Endothelial cell (in vitro differentiated cells): ENCODE results near the gene EXT2. TPM values are rescaled to one million over a fixed set of nuclear protein-coding genes. Genes with fewer than 3 reads are reported as not detected.
A peak's percentile ranks its signal among the peaks of the same experiment; 100 is the strongest.

Source experiments
- DNase-seq: peaks from one replicate; pipeline ENCODE4 v3.0.0; 2021; ENCODE audit warnings: low spot score
- H3K27ac Mint-ChIP-seq: one replicate; pipeline ENCODE4 v1.8.0; 2021; ENCODE audit warnings: mixed read lengths, inconsistent platforms; ENCODE audit not compliant: unreplicated experiment
- H3K27me3 Mint-ChIP-seq: one replicate; pipeline ENCODE4 v1.8.0; 2021; ENCODE audit warnings: mild to moderate bottlenecking, moderate library complexity, mixed read lengths, inconsistent platforms; ENCODE audit not compliant: unreplicated experiment
- H3K36me3 Mint-ChIP-seq: one replicate; pipeline ENCODE4 v1.8.0; 2021; ENCODE audit warnings: mild to moderate bottlenecking, low read depth, mixed read lengths, inconsistent platforms; ENCODE audit not compliant: unreplicated experiment
- H3K4me1 Mint-ChIP-seq: one replicate; pipeline ENCODE4 v1.8.0; 2021; ENCODE audit warnings: mild to moderate bottlenecking, mixed read lengths, inconsistent platforms; ENCODE audit not compliant: unreplicated experiment
- H3K4me3 Mint-ChIP-seq: one replicate; pipeline ENCODE4 v1.8.0; 2021; ENCODE audit warnings: mild to moderate bottlenecking, mixed read lengths, inconsistent platforms; ENCODE audit not compliant: unreplicated experiment
- H3K9me3 Mint-ChIP-seq: one replicate; pipeline ENCODE4 v1.8.0; 2021; ENCODE audit warnings: mixed read lengths, inconsistent platforms; ENCODE audit not compliant: unreplicated experiment
- total RNA-seq: library from RNA; stranded (reverse); fragmentation: NEBNext Ultra II Directional; extraction: Animal tissue kit (Norgen Biotek cat#: 25700); gene quantifications from one replicate; pipeline ENCODE4 v1.2.1, GENCODE V29; 2021; ENCODE audit not compliant: unreplicated experiment
- TF ChIP-seq, protein P1 (sequence below): fragments of 200-600 bp; sonication (generic); IDR thresholded peaks from one replicate; pipeline ENCODE4 v1.5.0; 2021; ENCODE audit warnings: antibody characterized with exemption; ENCODE audit not compliant: unreplicated experiment

The EXT2 gene
- total RNA-seq, 1 donor from 2014 or later: 96.8 TPM

DNA sequence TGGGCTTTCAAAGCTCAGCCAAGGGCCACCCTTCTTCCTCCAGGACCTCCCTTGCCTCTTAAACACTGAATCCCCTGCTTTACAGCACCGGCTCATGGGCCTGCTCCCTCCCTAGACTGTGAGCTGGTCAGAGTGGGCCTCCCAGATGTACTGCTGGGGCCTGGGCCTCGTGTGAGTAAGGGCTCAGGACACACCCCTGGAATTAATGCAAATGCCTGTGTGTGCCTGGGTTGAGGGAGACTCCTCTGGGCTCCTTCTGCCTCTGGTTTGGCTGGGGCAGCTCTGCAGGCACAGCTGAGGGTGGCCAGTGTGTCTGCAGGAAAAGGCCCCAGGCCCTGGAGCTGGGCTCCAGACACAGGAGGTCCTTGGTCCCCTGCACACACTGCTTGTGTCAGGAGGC lies 190.3 kb downstream of the EXT2 start:
- peaks cover 7% of the 10 kb centered on the region for H3K27me3 Mint-ChIP-seq
- no peak for DNase-seq
- H3K9me3 Mint-ChIP-seq: no peaks in the 10 kb centered on the region
- TF ChIP-seq, protein P1, sequence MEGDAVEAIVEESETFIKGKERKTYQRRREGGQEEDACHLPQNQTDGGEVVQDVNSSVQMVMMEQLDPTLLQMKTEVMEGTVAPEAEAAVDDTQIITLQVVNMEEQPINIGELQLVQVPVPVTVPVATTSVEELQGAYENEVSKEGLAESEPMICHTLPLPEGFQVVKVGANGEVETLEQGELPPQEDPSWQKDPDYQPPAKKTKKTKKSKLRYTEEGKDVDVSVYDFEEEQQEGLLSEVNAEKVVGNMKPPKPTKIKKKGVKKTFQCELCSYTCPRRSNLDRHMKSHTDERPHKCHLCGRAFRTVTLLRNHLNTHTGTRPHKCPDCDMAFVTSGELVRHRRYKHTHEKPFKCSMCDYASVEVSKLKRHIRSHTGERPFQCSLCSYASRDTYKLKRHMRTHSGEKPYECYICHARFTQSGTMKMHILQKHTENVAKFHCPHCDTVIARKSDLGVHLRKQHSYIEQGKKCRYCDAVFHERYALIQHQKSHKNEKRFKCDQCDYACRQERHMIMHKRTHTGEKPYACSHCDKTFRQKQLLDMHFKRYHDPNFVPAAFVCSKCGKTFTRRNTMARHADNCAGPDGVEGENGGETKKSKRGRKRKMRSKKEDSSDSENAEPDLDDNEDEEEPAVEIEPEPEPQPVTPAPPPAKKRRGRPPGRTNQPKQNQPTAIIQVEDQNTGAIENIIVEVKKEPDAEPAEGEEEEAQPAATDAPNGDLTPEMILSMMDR: no peak
- H3K27ac Mint-ChIP-seq: no peak overlapping the region
- no peaks in the 10 kb centered on the region for H3K36me3 Mint-ChIP-seq
- no peak overlapping the region for H3K4me3 Mint-ChIP-seq
- no peaks in the 10 kb centered on the region for H3K4me1 Mint-ChIP-seq

DNA sequence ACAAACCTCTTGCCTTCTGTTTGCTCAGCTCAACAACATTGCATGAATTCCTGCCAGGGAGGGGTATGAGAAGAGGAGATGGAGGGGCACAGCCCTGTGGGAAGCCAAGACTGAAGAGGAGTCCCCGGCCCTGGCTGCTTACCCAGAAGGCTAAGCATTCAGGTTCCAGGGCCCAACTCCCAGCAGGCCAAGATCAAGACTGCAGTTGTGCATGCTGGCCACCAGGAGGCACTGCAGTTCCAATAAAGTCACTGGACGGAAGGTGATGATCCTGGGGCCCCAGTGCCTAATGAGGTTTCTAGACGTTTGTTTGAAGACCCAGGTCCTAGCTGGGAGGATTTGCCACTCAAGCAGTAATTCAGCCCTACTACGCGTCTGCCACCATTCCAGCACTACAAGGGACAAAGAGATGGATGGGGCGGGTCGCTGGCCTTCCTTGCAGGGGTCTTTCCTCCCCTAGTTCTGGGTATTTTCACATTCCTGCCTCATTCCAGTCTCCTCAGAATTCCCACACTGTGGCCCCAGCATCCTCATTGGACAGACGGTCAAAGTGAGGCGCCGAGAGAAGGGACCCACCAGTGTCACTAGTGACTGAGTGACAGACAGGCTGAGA lies 190.9 kb downstream of the EXT2 start:
- Mint-ChIP-seq H3K27ac (no peak overlapping the region), H3K4me1 (no peaks in the 10 kb centered on the region), H3K27me3 (peaks cover 6% of the 10 kb centered on the region), H3K36me3 (no peaks in the 10 kb centered on the region), H3K9me3 (no peaks in the 10 kb centered on the region), H3K4me3 (no peak overlapping the region)
- TF ChIP-seq, protein P1: peak; percentile 97
- peak; percentile 75 for DNase-seq

DNA sequence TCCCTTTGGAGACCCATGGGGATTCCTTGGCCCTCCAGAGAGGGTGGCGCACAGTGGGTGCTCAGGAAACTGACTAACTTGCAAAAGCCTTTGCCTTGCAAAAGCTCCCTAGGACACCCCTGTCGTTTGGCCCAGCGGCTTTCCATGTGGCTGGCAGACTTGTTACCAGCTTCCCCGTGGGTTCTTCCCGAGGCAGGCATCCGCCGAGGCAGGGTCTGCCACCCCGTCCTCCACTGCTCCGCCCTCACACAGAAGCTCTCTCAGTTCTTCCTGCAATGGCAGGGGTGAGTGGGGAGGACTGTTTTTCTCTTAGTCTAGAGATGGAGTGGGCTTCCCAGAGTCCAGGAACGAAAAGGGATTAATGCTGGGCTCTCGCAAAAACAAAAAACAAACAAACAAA lies 191.4 kb downstream of the EXT2 start:
- Mint-ChIP-seq H3K36me3 (no peaks in the 10 kb centered on the region), H3K4me1 (no peaks in the 10 kb centered on the region), H3K9me3 (no peaks in the 10 kb centered on the region), H3K27ac (no peak overlapping the region), H3K27me3 (peaks cover 6% of the 10 kb centered on the region), H3K4me3 (no peak overlapping the region)
- no peak for DNase-seq
- TF ChIP-seq, protein P1: no peak

DNA sequence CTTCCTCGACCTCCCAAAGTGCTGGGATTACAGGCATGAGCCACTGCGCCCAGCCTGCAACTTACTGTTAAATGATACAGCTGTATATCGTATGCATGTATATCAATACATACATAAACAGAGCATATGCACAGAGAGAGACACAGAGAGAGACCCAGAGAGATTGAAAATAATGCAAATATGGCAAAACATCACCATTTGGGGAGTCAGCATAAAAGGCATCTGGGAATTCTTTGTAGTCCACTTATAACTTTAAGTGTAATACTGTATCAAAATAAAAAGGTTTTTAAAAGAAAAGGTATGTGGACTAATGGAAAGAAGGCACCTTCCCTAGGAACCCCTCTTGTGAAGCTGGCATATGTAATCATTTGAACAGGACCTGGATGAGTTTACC lies 192.7 kb downstream of the EXT2 start:
- Mint-ChIP-seq H3K4me3 (no peak overlapping the region), H3K4me1 (no peaks in the 10 kb centered on the region), H3K27ac (no peak overlapping the region), H3K9me3 (no peaks in the 10 kb centered on the region), H3K27me3 (peaks cover 7% of the 10 kb centered on the region), H3K36me3 (no peaks in the 10 kb centered on the region)
- no peak for DNase-seq
- TF ChIP-seq, protein P1: no peak

DNA sequence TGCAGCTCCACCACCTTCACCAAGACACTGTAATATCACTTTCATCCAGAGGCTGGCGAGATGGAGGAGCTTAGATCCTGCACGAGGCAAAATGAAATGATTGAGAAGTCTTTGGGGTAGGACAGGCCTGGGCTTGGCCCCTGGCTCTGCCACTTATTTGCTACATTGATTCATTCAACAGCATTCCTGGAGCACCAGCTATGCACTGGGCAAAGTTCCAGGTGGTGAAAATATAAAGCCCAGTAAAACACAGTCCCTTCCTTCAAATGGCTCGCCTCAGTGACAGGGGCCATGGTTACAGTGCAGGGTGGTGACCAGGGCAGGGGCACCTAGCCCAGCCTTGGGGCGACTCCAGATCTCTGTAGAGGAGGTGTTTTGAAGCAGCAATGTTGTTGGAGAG lies 194.7 kb downstream of the EXT2 start:
- TF ChIP-seq, protein P1: no peak

More for the DNA sequence above, 194.7 kb downstream of the EXT2 start:
- no peak for DNase-seq
- H3K27ac Mint-ChIP-seq: no peak overlapping the region
- no peak overlapping the region for H3K4me3 Mint-ChIP-seq
- no peaks in the 10 kb centered on the region for H3K9me3 Mint-ChIP-seq
- peaks cover 9% of the 10 kb centered on the region for H3K27me3 Mint-ChIP-seq
- no peaks in the 10 kb centered on the region for H3K36me3 Mint-ChIP-seq
- H3K4me1 Mint-ChIP-seq: no peaks in the 10 kb centered on the region

Other genes with a start within 250 kb of the EXT2 start
- 27.3 TPM for gene ALKBH3, start 214.8 kb upstream of the EXT2 start, total RNA-seq
- 0.15 TPM for gene C11orf96, start 153.0 kb upstream of the EXT2 start, total RNA-seq
- gene ACCSL, start 47.7 kb upstream of the EXT2 start, total RNA-seq: not detected
- gene ACCS, start 29.4 kb upstream of the EXT2 start, total RNA-seq: 38.8 TPM
- not detected for gene ALX4, start 214.5 kb downstream of the EXT2 start, total RNA-seq